Mesenteric fat pad (tissue), 1 donor: Measurements from ENCODE around the gene ZCCHC10. TPM values are rescaled to one million over a fixed set of nuclear protein-coding genes. Genes with fewer than 3 reads are reported as not detected.
A peak's percentile ranks its signal among the peaks of the same experiment; 100 is the strongest.

Experiments
- DNase-seq: peaks from one replicate; pipeline ENCODE4 v3.0.0-alpha.2; 2020; ENCODE audit warnings: low spot score
- long read RNA-seq: library from polyadenylated mRNA; unstranded; transcript quantifications from one replicate; pipeline ENCODE4 v2.0.0, GENCODE V29; 2020
- total RNA-seq: library from RNA; stranded (reverse); fragmentation: NEBNext Ultra II Directional; extraction: Animal tissue kit (Norgen Biotek cat#: 25700); gene quantifications from one replicate; pipeline ENCODE4 v1.2.1, GENCODE V29; 2021
- donor health status: DM: yes; HTN: yes; CAD: no.

ZCCHC10 gene
- 13.9 TPM for total RNA-seq
- long read RNA-seq, transcript ZCCHC10-201 (4 exons, 2,178 nt) = major isoform, 9 of 32 reads
- long read RNA-seq, transcript ZCCHC10-207 (5 exons, 1,070 nt) = minor isoform, 7 of 32 reads
- long read RNA-seq, partial matches to known transcripts = 1 of 32 reads
- long read RNA-seq, other reads (novel, unspliced or antisense) = 7 of 32 reads

- peak; percentile 96 for DNase-seq
These were observed at the start of gene ZCCHC10 for GRCh38 chr5:133025804-133026663. Gene ZCCHC10, minus strand, starts transcription at chr5:133026549. Its CDS starts 12 bp downstream, at chr5:133026537.

- DNase-seq = no peak
These were observed 49.5 kb upstream of the ZCCHC10 start for GRCh38 chr5:133075572-133076536.

- no peak for DNase-seq
These were observed 45.7 kb upstream of the ZCCHC10 start for GRCh38 chr5:133072021-133072420.

- DNase-seq = no peak
These were observed 39.7 kb upstream of the ZCCHC10 start for GRCh38 chr5:133066045-133066444.

GRCh38 chr5:133065471-133065870 is 39.1 kb upstream of the ZCCHC10 start:
- no peak for DNase-seq

GRCh38 chr5:133063965-133064364 is 37.6 kb upstream of the ZCCHC10 start:
- no peak for DNase-seq

GRCh38 chr5:133062276-133062675 is 35.9 kb upstream of the ZCCHC10 start:
- no peak for DNase-seq

GRCh38 chr5:133059621-133060020 is 33.3 kb upstream of the ZCCHC10 start:
- DNase-seq = no peak

GRCh38 chr5:133056891-133057290 is 30.5 kb upstream of the ZCCHC10 start:
- DNase-seq = no peak

- no peak for DNase-seq
These were observed 28.5 kb upstream of the ZCCHC10 start for GRCh38 chr5:133054697-133055471.

- DNase-seq = no peak
These were observed 27.1 kb upstream of the ZCCHC10 start for GRCh38 chr5:133053448-133053847.

GRCh38 chr5:133052317-133053175 is 26.2 kb upstream of the ZCCHC10 start:
- peak; percentile 91 for DNase-seq

- DNase-seq = peak; percentile 99
These were observed 25.4 kb upstream of the ZCCHC10 start, which contains the start of gene HSPA4 for GRCh38 chr5:133051542-133052316. Gene HSPA4, plus strand, starts transcription at chr5:133052013. Its CDS starts 238 bp downstream, at chr5:133052251.

- no peak for DNase-seq
These were observed 24.8 kb upstream of the ZCCHC10 start for GRCh38 chr5:133051061-133051541.

- no peak for DNase-seq
These were observed 24.2 kb upstream of the ZCCHC10 start for GRCh38 chr5:133050521-133050920.

GRCh38 chr5:133049726-133050048 is 23.3 kb upstream of the ZCCHC10 start:
- DNase-seq = no peak

GRCh38 chr5:133048993-133049725 is 22.8 kb upstream of the ZCCHC10 start:
- DNase-seq = no peak

GRCh38 chr5:133047404-133047803 is 21.1 kb upstream of the ZCCHC10 start:
- DNase-seq = no peak
